HUDEP-2 (cell line): ENCODE measurements around the gene MOB3B.
"Not testable (repeated sequence)": the region's sequence is repeated elsewhere in the genome, so short reads cannot be mapped to it uniquely, and the experiment has no call there.

Experiments used
- DNase-seq, 76 experiments: peaks; one replicate each; lab custom pipeline; 2025; ENCODE audit not compliant: unreplicated experiment in 76 of 76; lab: John Stamatoyannopoulos, UW

MOB3B gene

DNA sequence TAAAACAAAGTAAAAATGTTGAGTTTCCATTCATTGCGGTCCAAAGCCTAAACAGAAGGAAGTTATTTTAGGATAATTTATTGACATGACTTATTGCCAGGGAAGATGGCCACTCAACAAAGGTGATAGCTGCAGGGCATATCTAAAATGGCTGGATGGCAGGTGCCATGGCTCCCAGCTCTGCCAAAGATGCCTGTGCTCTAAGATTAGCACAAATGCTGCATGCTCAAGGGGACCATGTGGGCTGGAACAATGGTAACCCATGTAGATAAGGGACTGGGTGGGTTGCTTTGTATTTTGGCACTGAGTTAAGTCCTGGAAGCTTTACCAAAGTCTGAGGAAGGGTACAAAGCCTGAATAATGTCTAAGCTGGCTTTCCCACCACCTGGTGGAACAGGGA, 101.1 kb downstream of the MOB3B start:
- peak in 51 of 76 experiments; percentile 6 to 68 (median 25) for DNase-seq

- no peak for DNase-seq
These were observed 102.4 kb downstream of the MOB3B start for GRCh38 chr9:27427272-27427643.

DNA sequence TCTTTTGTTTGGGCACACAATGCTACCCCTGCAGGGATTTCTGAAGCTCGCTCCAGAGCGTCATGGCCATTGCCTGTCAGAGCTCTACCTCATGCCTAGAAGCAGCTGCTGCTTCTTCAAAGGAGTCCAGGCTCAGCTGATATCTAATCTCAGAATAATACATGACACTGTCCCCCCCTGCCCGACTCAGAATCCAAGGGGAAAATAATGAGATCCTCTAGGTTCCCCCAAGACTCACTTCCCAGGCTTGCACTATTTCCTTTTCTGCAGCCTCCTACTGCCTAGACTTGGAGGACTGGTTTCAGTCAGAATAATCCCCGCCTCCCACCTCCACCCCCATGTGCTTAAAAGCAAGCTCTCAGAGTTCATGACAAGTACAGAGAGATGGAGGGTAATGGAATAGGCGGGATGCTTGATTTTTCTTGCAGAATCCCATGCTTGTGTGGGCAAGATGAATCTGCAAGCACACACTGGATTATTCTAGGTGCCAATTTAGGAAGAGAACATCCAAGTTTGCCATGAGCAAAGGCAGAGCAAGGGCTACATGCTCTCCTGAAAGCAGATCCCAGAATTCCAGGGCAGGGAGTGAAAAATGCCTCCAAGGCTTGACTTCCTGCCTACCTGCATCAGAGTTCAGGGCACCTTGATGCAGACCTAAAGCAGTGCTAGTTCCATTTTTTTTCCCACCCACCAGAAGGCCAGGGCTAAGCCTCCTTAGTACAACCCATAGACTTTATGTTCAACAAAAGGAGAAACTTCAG, 102.9 kb downstream of the MOB3B start:
- DNase-seq = no peak

- DNase-seq = no peak
These were observed 103.6 kb downstream of the MOB3B start for GRCh38 chr9:27425827-27426510.

DNA sequence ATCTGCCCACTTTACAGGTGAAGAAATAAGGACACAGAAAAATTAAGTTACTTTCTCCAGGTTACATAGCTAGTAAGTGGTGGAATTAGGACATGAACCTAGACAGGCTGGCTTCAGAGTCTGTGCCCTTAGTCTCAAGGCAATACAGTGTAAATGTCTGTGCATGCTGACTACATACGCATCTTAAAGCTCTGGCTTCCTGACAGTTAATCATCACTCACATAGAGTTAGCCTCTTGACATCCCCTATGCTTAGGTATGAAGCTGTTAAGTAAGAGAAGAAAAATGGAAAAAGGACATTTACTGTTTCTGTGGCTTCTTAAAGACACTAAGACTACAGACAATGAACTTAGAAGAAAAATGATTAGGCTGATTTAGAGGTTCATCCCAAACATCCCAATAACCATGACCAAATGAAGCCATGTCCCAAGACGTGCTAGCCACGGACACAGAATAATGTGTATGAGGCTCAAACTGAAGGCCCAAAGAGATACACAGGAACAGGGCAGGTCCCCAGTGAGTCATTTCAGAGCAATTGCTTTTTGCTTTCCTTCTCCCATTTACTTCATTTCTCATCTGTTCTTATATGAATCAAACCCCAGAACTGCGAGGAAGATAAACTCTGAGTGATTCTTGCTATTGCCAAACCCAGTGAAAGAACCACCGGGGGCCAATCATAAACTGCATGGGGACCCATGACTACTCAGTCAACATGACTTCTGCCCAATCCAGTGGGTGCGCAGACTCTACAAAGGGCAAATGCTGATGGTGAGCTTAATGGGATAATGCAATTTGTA, 105.5 kb downstream of the MOB3B start:
- DNase-seq = no peak

DNA sequence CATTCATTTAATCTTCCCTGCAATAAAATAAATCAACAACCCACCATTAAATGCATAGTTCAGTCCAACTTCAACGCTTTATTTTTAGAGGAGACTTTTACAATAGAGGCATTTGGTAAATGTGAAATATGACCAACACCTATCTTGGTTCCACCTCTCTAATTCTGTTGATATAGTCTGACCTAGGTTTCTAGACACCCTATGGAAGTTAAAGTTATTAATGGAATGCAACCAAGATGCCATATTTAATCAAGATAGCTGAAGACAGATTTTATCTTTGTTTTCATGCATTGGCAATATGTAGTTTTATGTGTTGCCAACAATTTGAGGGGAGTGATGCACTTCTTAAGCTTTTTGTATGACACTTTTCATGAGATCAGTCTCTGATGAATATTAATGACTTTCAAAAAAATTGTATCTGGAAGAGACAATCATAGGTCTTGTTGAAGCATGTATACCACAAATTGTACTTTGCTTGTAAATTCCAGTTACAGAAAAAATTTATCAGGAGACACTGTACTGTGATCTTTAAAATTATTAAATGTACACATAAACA, 107.3 kb downstream of the MOB3B start:
- no peak for DNase-seq

DNA sequence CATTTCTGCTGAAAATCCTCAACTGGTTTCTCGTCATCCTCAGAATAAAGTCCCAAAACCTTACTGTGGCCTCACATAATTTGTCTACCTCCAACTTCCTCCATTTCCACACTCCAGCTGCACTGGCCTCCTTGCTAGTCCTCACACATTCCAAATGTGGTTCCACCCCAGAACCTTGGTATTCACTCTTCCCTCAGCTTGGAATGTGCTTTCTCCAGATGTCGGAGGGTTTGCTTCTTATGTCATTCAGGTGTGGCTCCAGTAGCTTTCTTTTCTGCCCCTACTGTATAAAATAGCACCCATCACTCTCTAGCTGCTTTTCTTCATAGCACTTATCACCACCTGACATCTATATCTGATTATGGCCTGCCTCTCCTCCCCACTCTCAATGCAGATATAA, 108.0 kb downstream of the MOB3B start:
- no peak for DNase-seq

DNA sequence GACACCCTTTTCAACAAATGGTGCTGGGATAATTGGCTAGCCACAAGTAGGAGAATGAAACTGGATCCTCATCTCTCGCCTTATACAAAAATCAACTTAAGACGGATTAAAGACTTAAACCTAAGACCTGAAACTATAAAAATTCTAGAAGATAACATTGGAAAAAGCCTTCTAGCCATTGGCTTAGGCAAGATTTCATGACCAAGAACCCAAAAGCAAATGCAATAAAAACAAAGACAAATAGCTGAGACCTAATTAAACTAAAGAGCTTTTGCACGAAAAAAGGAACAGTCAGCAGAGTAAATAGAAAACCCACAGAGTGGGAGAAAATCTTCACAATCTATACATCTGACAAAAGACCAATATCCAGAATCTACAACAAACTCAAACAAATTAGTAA, 110.1 kb downstream of the MOB3B start:
- DNase-seq = not testable (repeated sequence)

GRCh38 chr9:27414220-27414761, 115.3 kb downstream of the MOB3B start:
- peak in 21 of 76 experiments; percentile 12 to 57 (median 28) for DNase-seq

GRCh38 chr9:27413511-27414219, 115.9 kb downstream of the MOB3B start:
- DNase-seq = no peak

DNA sequence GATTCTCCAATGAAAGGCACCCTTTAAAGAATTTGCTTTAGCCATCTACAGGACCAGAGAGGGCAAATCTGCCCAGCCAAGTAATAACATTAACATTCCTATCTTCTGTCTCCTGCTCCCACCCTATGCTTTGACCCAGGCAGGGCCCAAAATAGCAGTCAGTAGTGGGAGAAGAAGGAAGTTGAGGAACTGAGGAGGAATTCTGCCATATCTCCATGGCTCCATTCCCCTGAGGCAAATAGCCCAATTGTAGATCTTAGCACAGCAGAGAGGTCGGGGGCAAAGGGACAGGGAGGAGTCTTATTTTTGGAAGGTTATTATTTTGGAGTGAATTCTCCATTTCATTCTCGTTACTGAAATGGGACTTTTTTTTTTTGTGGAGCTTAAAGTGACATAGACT, 116.7 kb downstream of the MOB3B start:
- no peak for DNase-seq

- no peak for DNase-seq
These were observed 117.5 kb downstream of the MOB3B start for GRCh38 chr9:27412081-27412480.

DNA sequence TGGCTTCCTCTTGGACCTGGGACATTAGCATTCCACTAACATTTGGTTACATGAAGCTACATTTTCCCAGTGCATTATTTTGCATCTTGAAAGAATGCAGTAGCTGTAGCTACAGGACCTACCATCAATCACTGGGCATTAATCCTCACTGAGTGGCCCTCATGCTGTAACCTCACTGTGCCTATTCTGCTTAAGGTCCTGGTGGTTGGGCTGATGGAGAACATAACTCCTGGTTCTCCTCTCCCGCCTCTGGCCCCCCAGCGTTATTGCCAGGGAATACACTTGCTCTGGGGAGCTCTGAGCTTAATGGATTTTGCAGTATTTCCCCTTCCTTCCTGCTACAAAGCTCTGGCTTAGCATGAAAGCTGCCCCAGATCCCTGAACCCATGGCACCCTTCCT, 121.1 kb downstream of the MOB3B start:
- DNase-seq = no peak

DNA sequence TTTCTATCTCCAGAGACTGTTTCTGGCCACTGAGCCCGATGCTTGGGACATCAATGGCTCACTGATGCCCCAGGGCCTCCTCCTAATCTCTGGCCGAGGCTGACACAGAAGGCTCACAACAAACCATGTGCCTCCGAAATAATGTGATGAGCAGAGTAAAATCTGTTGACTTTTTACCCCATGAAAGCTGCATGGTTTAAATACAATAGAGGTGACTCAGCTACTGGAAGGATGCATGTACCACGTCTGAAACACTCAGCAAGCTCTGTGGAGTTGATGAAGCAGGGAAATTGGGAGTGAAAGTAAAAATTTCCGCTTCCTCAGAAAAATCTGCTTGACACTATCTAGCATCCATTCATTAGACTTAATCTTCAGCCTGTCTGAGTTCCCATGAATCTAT, 121.6 kb downstream of the MOB3B start:
- no peak for DNase-seq

GRCh38 chr9:27407491-27407890, 122.1 kb downstream of the MOB3B start:
- no peak for DNase-seq

DNA sequence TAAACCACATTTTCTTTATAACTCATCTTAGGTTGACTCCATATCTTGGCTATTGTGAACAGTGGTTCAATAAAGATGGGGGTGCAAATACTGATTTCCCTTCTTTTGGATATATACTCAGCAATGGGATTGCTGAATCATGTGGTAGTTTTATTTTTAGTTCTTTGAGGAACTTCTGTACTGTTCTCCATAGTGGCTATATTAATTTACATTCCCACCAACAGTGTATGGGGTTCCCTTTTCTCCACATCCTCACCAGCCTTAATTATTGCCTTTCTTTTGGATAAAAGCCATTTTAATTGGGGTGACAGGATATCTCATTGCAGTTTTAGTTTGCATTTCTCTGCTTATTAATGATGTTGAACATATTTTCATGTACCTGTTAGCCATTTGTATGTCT, 125.0 kb downstream of the MOB3B start:
- DNase-seq = no peak

- no peak for DNase-seq
These were observed 127.0 kb downstream of the MOB3B start for GRCh38 chr9:27402626-27403025.

GRCh38 chr9:27400334-27400880, 129.2 kb downstream of the MOB3B start:
- no peak for DNase-seq

DNA sequence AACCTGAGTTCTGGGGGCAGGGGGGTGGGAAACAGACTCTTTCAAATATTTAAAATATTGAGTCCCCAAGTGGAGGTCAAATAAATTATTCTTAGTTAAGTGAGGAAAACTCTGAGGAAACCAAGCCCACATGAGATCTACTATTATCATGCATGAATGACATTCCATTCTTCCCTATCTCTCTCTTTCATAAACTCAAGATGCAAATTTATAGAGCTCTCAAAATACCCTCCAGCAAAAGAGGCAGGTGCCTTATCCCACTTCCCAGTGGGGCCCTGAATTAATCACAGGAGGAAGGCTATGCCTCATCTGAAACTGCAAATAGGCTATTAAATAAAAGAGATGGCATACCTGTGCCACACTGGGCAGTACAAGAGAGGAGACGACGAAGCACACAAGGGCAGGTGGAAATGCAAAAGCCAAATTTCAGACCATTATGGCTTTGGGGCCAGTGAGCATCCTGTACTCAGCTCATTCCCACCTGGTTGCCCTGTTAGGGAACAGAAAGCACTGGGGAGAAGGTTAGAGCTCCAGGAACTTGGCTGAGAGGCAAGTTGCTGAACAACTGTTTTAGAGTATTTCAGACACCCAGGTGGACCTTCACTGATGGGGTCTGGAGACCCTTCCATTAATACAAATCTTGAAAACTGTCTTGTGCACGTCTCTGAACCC, 130.5 kb downstream of the MOB3B start:
- DNase-seq = no peak

DNA sequence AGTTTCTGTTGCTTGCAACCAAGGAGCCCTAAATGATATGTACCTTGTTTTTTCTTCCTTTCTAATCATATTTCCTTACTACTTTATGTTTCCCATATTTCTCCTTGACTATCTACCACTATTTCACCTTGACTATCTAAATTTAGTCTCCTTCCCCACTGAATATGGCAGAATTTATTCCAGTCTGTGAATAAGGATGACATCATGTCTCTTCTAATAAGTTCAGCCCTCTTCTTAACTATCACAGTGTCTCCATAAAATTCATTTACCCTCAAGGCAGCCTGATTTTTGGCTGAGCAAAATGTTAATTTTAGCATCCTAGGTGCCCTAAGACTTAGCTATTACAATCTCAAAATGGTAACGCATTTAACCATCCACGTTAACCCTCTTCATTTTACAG, 133.1 kb downstream of the MOB3B start:
- no peak for DNase-seq
